HG03097 (cell line): Measurements from ENCODE around the gene GTF2A1L.
"Not testable (repeated sequence)": the region's sequence is repeated elsewhere in the genome, so short reads cannot be mapped to it uniquely, and the experiment has no call there.

Experiments
- ATAC-seq: cut with Tn5 transposase; IDR thresholded peaks from one replicate; pipeline ENCODE4 v1.9.1; 2021; ENCODE audit not compliant: unreplicated experiment, low FRiP score

The GTF2A1L gene

GRCh38 chr2:48617618-48618017 lies at the start of gene GTF2A1L:
GTF2A1L (plus strand) TSS chr2:48617856; CDS start chr2:48617875, 19 bp downstream.
- ATAC-seq: no peak

DNA sequence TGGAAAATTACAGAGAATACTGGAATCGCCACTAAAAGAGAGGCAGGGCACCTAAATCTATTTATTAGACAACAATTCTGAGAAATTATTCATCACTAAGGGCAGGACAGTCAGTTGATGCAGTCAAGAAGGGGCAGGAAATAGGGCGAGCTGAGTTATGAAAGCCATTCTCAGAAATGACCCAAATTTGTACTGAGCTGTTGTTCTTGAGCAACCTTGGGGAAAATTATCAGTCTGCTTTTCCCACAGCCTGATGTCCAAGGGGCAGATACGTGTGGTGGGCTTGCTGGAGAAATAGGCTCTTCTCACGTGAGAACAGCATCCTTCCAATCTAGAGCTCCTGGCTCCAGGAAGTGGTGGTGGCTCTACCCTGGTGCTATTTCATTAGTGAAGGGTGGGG lies 49.1 kb upstream of the GTF2A1L start:
- no peak for ATAC-seq

DNA sequence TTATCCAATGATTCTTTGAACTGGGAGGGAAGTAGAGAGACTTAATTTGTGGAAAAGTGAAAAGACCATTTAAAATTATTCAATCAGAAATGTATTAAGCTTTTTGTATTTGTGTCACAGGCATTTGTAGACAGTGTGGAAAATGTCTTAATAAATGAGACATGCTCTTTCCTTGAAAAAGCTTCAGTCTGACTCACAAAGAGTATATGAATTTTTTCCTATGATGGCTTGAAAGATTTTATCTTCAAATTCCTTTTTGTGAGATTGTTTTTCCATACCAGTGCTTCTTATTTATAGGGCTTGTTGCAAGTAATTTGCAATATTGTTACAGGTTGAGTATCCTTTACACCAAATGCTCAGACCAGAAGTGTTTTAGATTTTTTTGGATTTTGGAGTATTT lies 48.2 kb upstream of the GTF2A1L start:
- no peak for ATAC-seq

GRCh38 chr2:48572816-48573215 lies 44.8 kb upstream of the GTF2A1L start:
- ATAC-seq: no peak

DNA sequence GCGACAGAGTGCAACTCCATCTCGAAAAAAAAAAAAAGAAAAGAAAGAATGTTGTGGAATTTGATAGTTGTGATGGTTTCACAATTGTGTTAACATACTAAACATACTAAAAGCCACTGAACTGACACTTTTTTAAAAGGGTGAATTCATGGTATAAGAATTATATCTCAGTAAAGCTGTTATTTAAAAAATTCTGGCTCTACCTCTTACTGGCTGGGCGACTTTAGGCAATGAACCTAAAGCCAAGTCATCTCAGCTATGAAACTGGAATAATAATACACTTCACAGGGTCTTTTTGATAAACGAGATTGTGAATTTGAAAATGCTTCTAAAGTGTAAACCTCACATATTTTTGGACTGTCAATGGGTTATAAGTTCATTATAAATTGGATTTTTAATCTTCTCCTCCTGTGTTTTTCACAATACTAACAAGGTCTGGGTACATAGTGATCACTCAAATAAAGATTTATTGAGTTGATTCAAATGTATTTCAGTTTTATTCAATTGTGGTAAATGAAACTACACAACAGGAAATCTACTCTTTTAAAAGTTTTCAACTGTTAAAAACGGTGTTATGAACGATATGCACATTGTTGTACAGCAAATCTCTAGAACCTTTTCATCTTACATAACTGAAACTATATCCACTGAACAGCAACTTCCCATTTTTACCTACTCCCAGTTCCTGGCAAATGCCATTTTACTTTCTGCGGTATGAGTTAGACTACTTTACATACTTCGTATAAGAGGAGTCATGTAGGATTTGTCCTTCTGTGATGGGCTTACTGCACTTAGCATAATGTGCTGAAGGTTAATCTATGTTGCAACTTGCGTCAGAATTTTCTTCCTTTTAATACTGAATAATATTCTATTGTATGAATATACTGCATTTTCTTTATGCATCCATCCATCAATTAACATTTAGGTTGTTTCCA lies 43.0 kb upstream of the GTF2A1L start:
- no peak for ATAC-seq

DNA sequence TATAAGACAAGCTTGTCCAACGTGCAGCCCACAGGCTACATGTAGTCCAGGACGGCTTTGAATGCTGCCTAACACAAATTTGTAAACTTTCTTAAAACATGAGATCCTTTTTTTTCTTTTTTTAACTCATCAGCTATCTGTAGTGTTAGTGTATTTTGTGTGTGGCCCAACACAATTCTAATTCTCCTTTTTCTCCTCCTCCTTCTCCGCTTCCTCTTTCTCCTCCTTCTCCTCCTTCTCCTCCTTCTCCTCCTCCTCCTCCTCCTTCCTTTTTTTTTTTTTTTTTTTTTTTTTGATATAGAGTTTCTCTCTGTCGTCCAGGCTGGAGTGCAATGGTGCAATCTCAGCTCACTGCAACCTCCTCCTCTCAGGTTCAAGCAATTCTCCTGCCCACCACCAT lies 39.3 kb upstream of the GTF2A1L start:
- no peak for ATAC-seq

GRCh38 chr2:48583961-48584360 lies 33.7 kb upstream of the GTF2A1L start:
- ATAC-seq: no peak

- ATAC-seq: no peak
Observed at GRCh38 chr2:48584551-48584950, 33.1 kb upstream of the GTF2A1L start.

- ATAC-seq: no peak
Observed at GRCh38 chr2:48586433-48586832, 31.2 kb upstream of the GTF2A1L start.

DNA sequence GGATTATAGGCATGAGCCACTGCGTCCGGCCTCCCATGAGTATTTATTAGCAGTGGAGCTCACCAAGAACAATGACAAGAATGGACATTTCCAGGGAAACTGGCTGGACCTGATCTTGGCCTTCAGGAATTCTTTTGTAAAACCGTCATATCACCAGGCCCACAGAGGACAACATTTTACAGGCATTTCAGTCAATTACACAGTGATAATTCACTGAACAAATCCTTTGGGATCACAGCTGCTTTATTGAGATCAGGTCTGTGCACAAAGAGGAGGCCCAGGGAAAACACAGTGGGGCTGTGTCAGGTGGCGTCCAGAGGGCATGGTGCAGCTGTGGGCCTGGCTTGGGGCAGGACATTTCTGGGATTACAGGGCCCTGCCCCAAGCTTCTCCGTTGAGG lies 30.1 kb upstream of the GTF2A1L start:
- no peak for ATAC-seq

GRCh38 chr2:48587961-48588360 lies 29.7 kb upstream of the GTF2A1L start:
- no peak for ATAC-seq

GRCh38 chr2:48588745-48589144 lies 28.9 kb upstream of the GTF2A1L start:
- no peak for ATAC-seq

DNA sequence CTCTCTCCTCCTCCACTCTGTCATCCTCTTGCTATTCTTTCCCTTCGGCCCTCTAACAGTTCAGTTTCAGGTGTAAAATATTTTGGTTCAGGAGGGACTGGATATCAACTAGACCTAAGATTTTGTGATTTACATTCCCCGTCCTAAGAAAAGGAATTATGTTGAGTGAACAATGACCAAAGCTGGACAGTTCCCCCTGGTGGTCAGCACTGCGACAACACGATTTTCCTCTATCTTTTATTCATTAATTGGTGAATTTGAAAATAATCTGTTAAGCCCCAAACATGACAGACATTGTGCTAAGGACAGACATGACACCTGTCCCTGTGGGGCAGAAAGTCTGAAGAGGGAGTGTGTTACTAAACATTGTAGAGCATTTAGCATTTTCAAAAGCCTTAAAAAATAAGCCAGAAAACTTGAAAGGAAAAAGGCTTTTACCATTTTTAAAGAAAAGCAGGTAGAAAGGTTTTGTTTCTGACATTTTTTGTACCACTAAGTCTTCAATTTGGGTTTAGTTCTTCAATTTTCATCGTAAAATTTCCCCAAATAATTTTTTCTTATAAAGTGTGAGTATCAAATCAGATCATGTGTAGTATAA lies 28.4 kb upstream of the GTF2A1L start:
- ATAC-seq: no peak

- no peak for ATAC-seq
Observed at GRCh38 chr2:48590017-48590416, 27.6 kb upstream of the GTF2A1L start.

- ATAC-seq: no peak
Observed at GRCh38 chr2:48592067-48592466, 25.6 kb upstream of the GTF2A1L start.

DNA sequence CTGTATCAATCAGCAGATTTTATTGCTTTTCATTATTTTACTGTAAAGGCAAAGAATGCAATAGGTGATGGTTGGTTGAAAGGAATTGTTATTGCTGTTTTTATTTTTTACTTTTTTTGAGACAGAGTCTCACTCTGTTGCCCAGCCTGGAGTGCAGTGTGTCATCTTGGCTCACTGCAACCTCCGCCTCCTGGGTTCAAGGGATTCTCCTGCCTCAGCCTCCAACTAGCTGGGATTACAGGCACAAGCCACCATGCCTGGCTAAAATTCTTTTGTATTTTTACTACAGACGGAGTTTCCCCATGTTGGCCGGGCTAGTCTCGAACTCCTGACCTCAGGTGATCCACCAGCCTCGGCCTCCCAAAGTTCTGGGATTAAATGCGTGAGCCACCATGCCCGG lies 20.9 kb upstream of the GTF2A1L start:
- not testable (repeated sequence) for ATAC-seq

DNA sequence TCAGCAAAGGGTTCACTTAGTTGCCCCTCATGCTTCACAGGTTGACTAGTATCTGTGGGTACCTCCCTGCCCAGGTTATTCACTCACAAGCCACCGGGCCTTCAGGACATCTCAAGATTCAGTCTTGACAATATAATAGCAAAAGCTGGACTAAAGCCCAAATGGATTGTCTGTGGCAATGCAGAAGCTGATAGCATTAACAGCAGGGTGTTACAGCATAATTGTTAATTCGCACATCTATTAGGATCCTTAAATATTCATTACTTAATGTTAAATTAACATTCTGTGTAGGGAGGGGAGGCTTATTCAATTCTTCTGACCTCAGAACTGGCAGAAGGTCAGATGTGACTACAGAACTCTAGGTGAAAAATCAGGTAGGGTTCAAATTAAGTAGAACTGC lies 20.2 kb upstream of the GTF2A1L start:
- ATAC-seq: no peak

GRCh38 chr2:48600204-48600813 lies 17.3 kb upstream of the GTF2A1L start:
- no peak for ATAC-seq

- ATAC-seq: no peak
Observed at GRCh38 chr2:48600917-48601316, 16.7 kb upstream of the GTF2A1L start.

- ATAC-seq: no peak
Observed at GRCh38 chr2:48601349-48601748, 16.3 kb upstream of the GTF2A1L start.

DNA sequence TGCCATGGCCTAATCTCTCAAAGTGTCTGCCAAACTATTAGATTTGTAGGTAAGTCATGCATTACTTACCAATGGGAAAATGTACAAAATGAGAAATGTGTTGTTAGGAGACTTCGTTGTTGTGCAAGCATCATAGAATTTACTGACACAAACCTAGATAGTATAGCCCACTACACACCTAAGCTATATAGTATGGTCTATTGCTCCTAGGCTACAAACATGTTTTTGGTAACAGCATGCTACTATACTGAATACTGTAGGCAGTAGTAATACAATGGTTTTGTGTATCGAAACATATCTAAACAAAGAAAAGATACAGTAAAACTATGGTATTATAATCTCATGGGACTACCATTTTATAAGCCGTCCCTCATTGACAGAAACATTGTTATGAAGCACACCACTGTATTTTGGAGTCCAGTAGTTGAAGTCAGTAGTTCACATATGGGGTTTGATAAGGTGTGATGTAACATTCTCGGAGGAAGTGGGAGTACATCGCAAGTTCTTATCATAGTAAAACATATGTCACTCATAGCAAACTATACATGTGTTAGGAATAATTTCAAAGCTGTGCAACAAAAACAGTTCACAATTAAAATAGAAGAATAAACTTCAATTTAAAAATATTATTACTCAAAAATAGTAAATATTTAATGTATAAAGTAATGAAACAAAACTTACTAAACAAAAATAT lies 12.0 kb upstream of the GTF2A1L start:
- no peak for ATAC-seq
